CD4-positive, alpha-beta T cell treated with Interleukin-4 for 4 hours (primary cell): ENCODE measurements around the gene SLC25A51.
"Not testable (repeated sequence)": the region's sequence is repeated elsewhere in the genome, so short reads cannot be mapped to it uniquely, and the experiment has no call there.

Experiments
- DNase-seq: peaks from one replicate; pipeline ENCODE4 v3.0.0-alpha.2; 2020

Gene SLC25A51

GRCh38 chr9:37918665-37919170 is 14.8 kb upstream of the SLC25A51 start:
- DNase-seq: no peak

- no peak for DNase-seq
These were observed 14.1 kb upstream of the SLC25A51 start for GRCh38 chr9:37917801-37918664.

- no peak for DNase-seq
These were observed 13.4 kb upstream of the SLC25A51 start for GRCh38 chr9:37917313-37917731.

- no peak for DNase-seq
These were observed 12.8 kb upstream of the SLC25A51 start for GRCh38 chr9:37916471-37917312.

- DNase-seq: no peak
These were observed 12.1 kb upstream of the SLC25A51 start for GRCh38 chr9:37915911-37916470.

GRCh38 chr9:37914701-37915358 is 10.9 kb upstream of the SLC25A51 start:
- DNase-seq: no peak

GRCh38 chr9:37914154-37914551 is 10.2 kb upstream of the SLC25A51 start:
- DNase-seq: no peak

GRCh38 chr9:37913480-37914153 is 9.7 kb upstream of the SLC25A51 start:
- peak; percentile 78 for DNase-seq

- no peak for DNase-seq
These were observed 7.3 kb upstream of the SLC25A51 start for GRCh38 chr9:37911271-37911681.

- no peak for DNase-seq
These were observed 6.3 kb upstream of the SLC25A51 start for GRCh38 chr9:37910271-37910670.

- DNase-seq: not testable (repeated sequence)
These were observed 5.9 kb upstream of the SLC25A51 start for GRCh38 chr9:37909836-37910235.

GRCh38 chr9:37909326-37909725 is 5.4 kb upstream of the SLC25A51 start:
- no peak for DNase-seq

- no peak for DNase-seq
These were observed 4.8 kb upstream of the SLC25A51 start for GRCh38 chr9:37908698-37909186.

- no peak for DNase-seq
These were observed 4.4 kb upstream of the SLC25A51 start for GRCh38 chr9:37908283-37908682.

GRCh38 chr9:37906312-37907239 is 2.6 kb upstream of the SLC25A51 start:
- no peak for DNase-seq

GRCh38 chr9:37905776-37906175 is 1.8 kb upstream of the SLC25A51 start:
- DNase-seq: no peak

- no peak for DNase-seq
These were observed 1.2 kb upstream of the SLC25A51 start for GRCh38 chr9:37905131-37905505.

- DNase-seq: no peak
These were observed 661 bp upstream of the SLC25A51 start for GRCh38 chr9:37904445-37905130.

GRCh38 chr9:37902796-37903646 is 906 bp downstream of the SLC25A51 start:
- peak; percentile 36 for DNase-seq
